ENCODE results near the gene PTGFRN.

PTGFRN gene

GRCh38 chr1:116889380-116889779, 20.3 kb upstream of the PTGFRN start:
- no peak overlapping the region for H2AFZ ChIP-seq (ENCODE audit: low read length)
- no peaks in the 10 kb centered on the region for H3F3A ChIP-seq (ENCODE audit: insufficient read depth, low read length)
- no peaks in the 10 kb centered on the region for H3K9me2 ChIP-seq (replicated peaks; ENCODE audit: insufficient read depth, low read length)
- TF ChIP-seq EZH2phosphoT487 (IDR thresholded peaks at IDR 0.05; ENCODE audit: low read length) (no peak), EZH2 (optimal IDR thresholded peaks at IDR 0.05; ENCODE audit: low read depth, low read length) (no peak)
- TF ChIP-seq, protein P1, sequence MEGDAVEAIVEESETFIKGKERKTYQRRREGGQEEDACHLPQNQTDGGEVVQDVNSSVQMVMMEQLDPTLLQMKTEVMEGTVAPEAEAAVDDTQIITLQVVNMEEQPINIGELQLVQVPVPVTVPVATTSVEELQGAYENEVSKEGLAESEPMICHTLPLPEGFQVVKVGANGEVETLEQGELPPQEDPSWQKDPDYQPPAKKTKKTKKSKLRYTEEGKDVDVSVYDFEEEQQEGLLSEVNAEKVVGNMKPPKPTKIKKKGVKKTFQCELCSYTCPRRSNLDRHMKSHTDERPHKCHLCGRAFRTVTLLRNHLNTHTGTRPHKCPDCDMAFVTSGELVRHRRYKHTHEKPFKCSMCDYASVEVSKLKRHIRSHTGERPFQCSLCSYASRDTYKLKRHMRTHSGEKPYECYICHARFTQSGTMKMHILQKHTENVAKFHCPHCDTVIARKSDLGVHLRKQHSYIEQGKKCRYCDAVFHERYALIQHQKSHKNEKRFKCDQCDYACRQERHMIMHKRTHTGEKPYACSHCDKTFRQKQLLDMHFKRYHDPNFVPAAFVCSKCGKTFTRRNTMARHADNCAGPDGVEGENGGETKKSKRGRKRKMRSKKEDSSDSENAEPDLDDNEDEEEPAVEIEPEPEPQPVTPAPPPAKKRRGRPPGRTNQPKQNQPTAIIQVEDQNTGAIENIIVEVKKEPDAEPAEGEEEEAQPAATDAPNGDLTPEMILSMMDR (IDR thresholded peaks at IDR 0.05; ENCODE audit: low read length): no peak
- H3K4me3 ChIP-seq (ENCODE audit: low read length): no peak overlapping the region
- H3K4me2 ChIP-seq (ENCODE audit: low read depth, low read length): no peak overlapping the region
- no peak overlapping the region for H3K27ac ChIP-seq (ENCODE audit: low read length)
- H3K36me3 ChIP-seq (replicated peaks; ENCODE audit: insufficient read depth, low read length): no peaks in the 10 kb centered on the region
- H3K4me1 ChIP-seq (ENCODE audit: low read length): no peaks in the 10 kb centered on the region
- no peaks in the 10 kb centered on the region for H3K9me3 ChIP-seq (replicated peaks; ENCODE audit: insufficient read depth, low read length)
- H3K9ac ChIP-seq (ENCODE audit: low read length): no peak overlapping the region
- no peaks in the 10 kb centered on the region for H3K27me3 ChIP-seq (replicated peaks; ENCODE audit: insufficient read depth, low read length)
- no peaks in the 10 kb centered on the region for H3K79me2 ChIP-seq (ENCODE audit: low read length)
- no peak for DNase-seq
- no peaks in the 10 kb centered on the region for H4K20me1 ChIP-seq (ENCODE audit: insufficient read depth, low read length)

DNA sequence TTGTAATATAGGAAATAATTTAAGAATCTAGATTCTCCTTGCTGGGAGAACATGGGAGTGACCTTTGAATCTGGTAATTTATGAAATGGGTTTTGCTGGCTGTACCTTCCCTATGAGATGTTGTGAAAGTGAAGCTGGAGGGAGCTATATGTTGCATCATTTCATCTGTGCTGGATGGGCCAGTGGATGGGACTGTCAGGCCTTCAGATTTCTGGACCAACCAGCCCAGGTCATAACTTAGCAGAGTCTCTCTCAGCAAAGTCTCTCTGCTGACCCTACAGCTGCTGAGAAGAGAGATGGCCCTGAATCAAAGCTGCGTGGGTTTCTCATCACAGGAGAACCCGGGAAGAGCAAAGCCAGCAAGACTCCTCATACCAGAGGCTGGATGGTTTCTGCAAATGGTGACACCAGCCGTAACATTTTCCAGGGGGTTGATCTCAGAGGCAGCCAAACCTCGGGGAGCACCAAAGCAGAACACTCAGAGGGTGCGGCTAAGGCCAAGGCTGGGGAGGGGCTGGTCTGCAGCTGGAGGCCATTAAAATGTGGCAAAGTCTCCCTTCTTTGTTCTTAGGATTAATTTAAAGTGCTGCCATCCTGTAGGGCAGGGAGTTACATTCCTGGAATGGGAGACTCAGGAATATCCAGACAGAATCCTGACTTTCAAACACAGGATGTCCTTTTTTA, 18.2 kb upstream of the PTGFRN start:
- no peaks in the 10 kb centered on the region for H3F3A ChIP-seq (ENCODE audit: insufficient read depth, low read length)
- H3K4me1 ChIP-seq (ENCODE audit: low read length): no peaks in the 10 kb centered on the region
- H2AFZ ChIP-seq (ENCODE audit: low read length): no peak overlapping the region
- no peaks in the 10 kb centered on the region for H3K9me3 ChIP-seq (replicated peaks; ENCODE audit: insufficient read depth, low read length)
- H3K9ac ChIP-seq (ENCODE audit: low read length): no peak overlapping the region
- H3K4me3 ChIP-seq (ENCODE audit: low read length): no peak overlapping the region
- no peak for DNase-seq
- no peaks in the 10 kb centered on the region for H3K27me3 ChIP-seq (replicated peaks; ENCODE audit: insufficient read depth, low read length)
- H3K27ac ChIP-seq (ENCODE audit: low read length): no peak overlapping the region
- no peaks in the 10 kb centered on the region for H3K36me3 ChIP-seq (replicated peaks; ENCODE audit: insufficient read depth, low read length)
- TF ChIP-seq, protein P1 (IDR thresholded peaks at IDR 0.05; ENCODE audit: low read length): no peak
- no peak for TF ChIP-seq EZH2 (optimal IDR thresholded peaks at IDR 0.05; ENCODE audit: low read depth, low read length)
- no peak for TF ChIP-seq EZH2phosphoT487 (IDR thresholded peaks at IDR 0.05; ENCODE audit: low read length)
- H3K79me2 ChIP-seq (ENCODE audit: low read length): no peaks in the 10 kb centered on the region
- no peak overlapping the region for H3K4me2 ChIP-seq (ENCODE audit: low read depth, low read length)
- H4K20me1 ChIP-seq (ENCODE audit: insufficient read depth, low read length): no peaks in the 10 kb centered on the region
- no peaks in the 10 kb centered on the region for H3K9me2 ChIP-seq (replicated peaks; ENCODE audit: insufficient read depth, low read length)

DNA sequence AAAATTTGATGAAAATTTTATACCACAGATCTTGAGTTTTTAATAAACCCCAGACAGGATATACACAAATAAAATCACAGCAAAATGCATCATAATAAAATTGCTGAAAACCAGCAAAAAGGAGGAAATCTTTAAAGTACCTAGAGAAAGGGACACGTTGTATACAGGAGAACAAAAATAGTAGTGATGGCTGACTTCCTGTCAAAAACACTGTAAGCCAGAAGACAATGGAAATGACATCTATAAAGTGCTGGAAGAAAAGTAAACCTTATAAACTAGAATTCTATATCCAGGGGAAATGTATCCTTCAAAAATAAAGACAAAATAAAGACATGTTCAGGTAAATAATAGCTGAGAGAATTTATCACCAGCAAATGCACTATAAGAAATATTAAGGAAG, 14.6 kb upstream of the PTGFRN start:
- no peaks in the 10 kb centered on the region for H3K79me2 ChIP-seq (ENCODE audit: low read length)
- H3K4me1 ChIP-seq (ENCODE audit: low read length): no peaks in the 10 kb centered on the region
- TF ChIP-seq, protein P1 (IDR thresholded peaks at IDR 0.05; ENCODE audit: low read length): no peak
- no peak for TF ChIP-seq EZH2 (optimal IDR thresholded peaks at IDR 0.05; ENCODE audit: low read depth, low read length)
- TF ChIP-seq EZH2phosphoT487 (IDR thresholded peaks at IDR 0.05; ENCODE audit: low read length): no peak
- DNase-seq: no peak
- H3K9me3 ChIP-seq (replicated peaks; ENCODE audit: insufficient read depth, low read length): no peaks in the 10 kb centered on the region
- no peaks in the 10 kb centered on the region for H3F3A ChIP-seq (ENCODE audit: insufficient read depth, low read length)
- H3K4me3 ChIP-seq (ENCODE audit: low read length): no peak overlapping the region
- no peaks in the 10 kb centered on the region for H3K9me2 ChIP-seq (replicated peaks; ENCODE audit: insufficient read depth, low read length)
- H3K36me3 ChIP-seq (replicated peaks; ENCODE audit: insufficient read depth, low read length): no peaks in the 10 kb centered on the region
- no peaks in the 10 kb centered on the region for H4K20me1 ChIP-seq (ENCODE audit: insufficient read depth, low read length)
- no peak overlapping the region for H3K9ac ChIP-seq (ENCODE audit: low read length)
- no peak overlapping the region for H3K4me2 ChIP-seq (ENCODE audit: low read depth, low read length)
- H2AFZ ChIP-seq (ENCODE audit: low read length): no peak overlapping the region
- H3K27me3 ChIP-seq (replicated peaks; ENCODE audit: insufficient read depth, low read length): no peaks in the 10 kb centered on the region
- H3K27ac ChIP-seq (ENCODE audit: low read length): no peak overlapping the region
